ENCODE data around the gene SAMD9.
"Not testable (repeated sequence)": the region's sequence is repeated elsewhere in the genome, so short reads cannot be mapped to it uniquely, and the experiment has no call there.

The SAMD9 gene

DNA sequence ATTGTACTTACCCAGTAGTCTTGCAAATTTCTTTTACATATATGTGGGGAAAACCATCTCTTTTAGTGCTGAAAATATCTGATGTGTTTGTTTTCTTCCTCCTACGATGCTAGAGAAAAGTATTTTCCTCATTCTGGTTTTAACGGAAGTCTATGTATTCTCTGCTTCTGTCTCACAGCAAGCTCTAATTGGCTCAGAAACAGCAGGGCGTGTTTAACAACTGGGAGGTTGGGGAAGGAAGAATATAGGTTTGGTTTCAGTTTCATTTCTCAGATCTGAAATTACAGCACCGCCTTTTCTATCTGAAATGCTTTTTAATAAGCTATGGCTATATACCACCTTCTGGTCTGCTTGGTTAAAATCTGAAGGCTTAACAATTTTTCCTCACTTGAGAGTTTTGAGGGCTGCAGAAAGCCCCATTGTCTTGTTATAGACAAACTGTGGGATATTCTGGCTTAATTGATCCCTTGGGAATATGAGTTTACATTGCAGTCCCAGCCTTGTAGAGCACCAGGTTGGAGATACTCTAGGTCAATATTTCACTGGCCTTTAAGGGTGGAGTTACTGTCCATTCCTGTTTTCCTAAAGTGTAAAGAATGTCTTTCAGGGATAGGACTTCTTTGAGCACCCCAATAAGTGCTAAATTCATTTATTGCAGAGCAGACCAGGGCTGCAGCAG is at the start of gene SAMD9:
TSS of gene SAMD9 (minus strand) at position 128 of the 679 bp plus-strand sequence. CDS start 11,882 bp downstream, outside the sequence.
- peak in 8 of 56 donors; percentile 1 to 19 (median 3) for DNase-seq

- DNase-seq, result no peak
Observed at GRCh38 chr7:93165447-93165846, 47.7 kb upstream of the SAMD9 start.

DNA sequence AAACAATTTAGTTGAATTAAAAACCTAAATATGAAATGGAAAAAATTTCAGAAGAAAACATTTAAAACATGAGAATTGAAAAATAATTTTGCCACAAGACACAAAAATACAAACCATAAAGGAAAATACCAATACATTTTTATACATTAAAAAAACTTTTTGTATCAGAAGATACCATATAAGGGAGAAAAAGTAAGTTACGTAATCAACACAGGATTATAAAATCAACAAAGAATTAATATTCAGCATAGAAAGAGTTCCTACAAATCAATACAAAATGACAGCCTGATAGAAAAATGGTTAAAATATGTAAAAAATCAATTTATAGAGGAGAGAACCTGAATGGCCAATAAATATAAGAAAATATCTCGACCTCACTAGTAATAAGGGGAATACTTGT is 47.0 kb upstream of the SAMD9 start:
- no peak for DNase-seq

DNA sequence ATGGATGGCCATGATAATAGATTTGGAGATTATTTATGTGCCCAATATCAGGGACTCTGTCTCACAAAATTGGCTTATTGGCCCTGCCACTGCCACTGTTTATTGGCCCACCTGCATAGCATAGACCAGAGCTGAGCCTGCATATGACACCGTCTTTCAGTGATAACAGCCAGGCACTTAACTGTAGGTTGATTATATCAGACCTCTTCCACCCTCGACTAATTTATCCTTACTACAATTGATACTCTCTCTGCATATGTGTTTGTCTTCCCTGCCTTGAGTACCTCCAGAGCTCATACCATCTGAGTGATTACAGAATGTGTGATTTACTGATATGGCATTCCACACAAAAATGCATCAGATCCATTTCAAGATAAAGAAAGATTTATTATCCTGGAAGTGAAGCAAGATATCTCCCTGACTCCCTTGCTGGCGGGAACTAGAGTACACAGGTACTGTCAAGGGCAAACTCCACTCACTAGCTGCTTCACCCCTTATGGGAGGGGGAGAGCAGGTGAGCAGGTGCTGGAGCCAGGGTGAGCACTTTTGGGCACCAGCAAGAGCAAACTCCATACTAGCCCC is 43.5 kb upstream of the SAMD9 start:
- no peak for DNase-seq

- DNase-seq, result no peak
Observed at GRCh38 chr7:93160410-93160809, 42.6 kb upstream of the SAMD9 start.

GRCh38 chr7:93159490-93159889 is 41.7 kb upstream of the SAMD9 start:
- DNase-seq, result no peak

GRCh38 chr7:93156884-93157283 is 39.1 kb upstream of the SAMD9 start:
- no peak for DNase-seq

DNA sequence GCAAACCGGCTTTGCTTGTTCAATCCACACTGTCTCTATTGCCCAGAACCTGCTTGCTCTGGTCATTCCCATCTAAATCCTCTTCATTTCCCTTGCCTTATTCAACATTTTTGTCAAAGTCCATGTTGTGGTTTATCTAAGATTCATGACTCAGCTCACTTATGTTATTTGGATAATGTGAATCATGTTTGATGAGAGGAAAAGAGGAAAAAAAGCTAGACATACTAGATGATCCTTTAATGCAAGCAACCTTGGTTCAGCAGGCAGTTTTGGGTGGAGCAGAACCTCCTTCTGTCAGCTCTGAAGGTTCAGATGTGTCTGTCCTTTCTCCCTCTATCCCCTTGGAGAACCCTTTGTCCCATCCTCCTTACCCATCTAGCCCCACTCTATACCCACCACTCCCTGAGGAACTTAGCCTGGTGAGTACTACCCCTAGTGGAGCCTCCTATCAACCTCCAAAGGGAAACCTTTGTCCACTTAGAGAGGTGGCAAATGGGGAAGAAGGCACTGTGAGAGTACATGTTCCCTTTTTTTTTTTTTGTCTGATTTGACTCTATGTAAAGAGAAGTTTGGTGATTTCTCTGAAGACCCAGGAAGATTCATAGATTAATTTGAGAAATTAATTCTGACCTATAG is 32.5 kb upstream of the SAMD9 start:
- DNase-seq, result no peak

DNA sequence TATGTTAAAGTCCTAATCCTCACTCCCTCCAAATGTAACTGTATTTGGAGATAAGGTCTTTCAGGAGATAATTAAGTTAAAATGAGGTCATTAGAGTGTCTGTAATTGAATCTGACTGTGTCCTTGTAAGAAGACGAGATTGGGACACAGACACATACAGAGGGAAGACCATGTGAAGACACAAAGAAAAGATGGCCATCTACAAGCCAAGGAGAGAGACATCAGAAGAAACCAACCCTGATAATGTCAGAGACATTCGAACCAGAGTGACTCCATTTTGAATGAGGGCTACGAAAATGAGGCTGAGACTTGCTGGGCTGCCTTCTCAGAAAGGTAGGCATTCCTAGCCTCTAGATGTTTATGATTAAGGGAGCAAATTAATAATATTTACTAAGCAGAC is 30.9 kb upstream of the SAMD9 start:
- DNase-seq, result no peak

GRCh38 chr7:93148144-93148543 is 30.4 kb upstream of the SAMD9 start, which contains the start of gene SAMD9L:
TSS of gene SAMD9L (minus strand) at chr7:93148385. CDS start at chr7:93135971, 12,414 bp downstream.
- DNase-seq, result no peak

GRCh38 chr7:93147363-93147762 is 29.6 kb upstream of the SAMD9 start:
- DNase-seq, result peak in 8 of 56 donors; percentile 0 to 17 (median 2)

- DNase-seq, result no peak
Observed at GRCh38 chr7:93146472-93147141, 28.8 kb upstream of the SAMD9 start.

DNA sequence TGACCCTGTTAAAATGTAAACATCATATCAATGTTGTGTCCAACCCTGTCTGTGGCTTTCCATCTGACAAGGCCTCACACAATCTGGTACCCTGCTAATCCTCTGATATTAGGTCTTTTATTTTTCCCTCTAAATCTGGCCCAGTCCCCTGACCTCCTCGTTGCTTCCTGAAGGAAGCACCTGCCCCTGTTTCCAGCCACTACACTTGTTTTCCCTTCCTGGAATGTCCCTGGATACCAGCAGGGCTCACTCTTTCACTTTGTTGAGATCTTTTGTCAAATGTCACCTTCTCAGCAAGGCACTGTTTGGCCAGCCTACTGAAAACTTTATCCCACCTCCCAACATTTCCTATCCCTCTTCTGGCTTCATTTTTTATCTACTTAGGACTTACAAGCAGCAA is 28.3 kb upstream of the SAMD9 start:
- no peak for DNase-seq

GRCh38 chr7:93145354-93145753 is 27.6 kb upstream of the SAMD9 start:
- DNase-seq, result no peak

GRCh38 chr7:93142127-93142526 is 24.3 kb upstream of the SAMD9 start:
- no peak for DNase-seq

DNA sequence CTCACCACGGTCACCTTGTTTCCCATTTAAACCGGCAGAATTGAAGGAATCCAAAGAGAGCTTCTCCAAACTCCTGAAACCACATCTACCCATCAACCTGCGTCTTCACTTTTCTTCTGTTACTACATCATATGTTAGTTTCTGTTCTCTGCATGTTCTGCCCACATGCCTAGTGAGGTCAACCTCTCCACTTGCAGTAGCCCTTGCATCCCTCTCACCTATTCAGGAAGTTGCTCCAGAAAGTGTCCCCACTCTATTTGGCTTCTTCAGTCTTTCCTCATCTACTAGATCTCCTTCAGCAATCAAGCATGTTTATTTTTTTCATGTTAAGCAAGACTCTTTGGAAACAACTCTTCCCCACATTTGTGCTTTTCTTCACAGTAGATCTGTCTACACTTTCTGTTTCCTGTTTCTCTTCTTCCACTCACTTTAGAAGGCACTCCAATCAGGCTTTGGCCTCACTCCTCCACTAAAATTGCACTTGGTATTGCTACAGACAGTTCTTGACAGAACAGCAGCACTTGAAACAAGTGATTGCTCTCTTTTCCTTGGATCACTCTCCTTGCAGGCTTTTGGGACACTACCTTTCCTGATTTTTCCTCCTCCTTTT is 22.9 kb upstream of the SAMD9 start:
- DNase-seq, result no peak

- no peak for DNase-seq
Observed at GRCh38 chr7:93138576-93138975, 20.8 kb upstream of the SAMD9 start.

- DNase-seq, result no peak
Observed at GRCh38 chr7:93133005-93133404, 15.2 kb upstream of the SAMD9 start.

GRCh38 chr7:93132216-93132615 is 14.4 kb upstream of the SAMD9 start:
- DNase-seq, result no peak

DNA sequence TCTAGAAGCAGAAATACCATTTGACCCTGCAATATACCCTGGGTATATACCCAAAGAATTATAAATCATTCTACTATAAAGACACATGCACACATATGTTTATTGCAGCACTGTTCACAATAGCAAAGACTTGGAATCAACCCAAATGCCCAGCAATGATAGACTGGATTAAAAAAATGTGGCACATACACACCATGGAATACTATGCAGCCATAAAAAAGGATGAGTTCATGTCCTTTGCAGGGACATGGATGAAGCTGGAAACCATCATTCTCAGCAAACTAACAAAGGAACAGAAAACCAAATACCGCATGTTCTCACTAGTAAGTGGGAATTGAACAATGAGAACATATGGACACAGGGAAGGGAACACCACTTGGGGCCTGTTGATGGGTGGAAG is 9.2 kb upstream of the SAMD9 start:
- DNase-seq, result not testable (repeated sequence)

DNA sequence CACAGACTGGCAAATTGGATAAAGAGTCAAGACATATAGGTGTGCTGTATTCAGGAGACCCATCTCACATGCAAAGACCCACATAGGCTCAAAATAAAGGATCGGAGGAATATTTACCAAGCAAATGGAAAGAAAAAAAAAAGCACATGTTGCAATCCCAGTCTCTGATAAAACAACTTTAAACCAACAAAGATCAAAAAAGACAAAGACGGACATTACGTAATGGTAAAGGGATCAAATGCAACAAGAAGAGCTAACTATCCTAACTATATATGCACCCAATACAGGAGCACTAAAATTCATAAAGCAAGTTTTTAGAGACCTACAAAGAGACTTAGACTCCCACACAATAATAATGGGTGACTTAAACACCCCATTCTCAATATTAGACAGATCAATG is 5.8 kb upstream of the SAMD9 start:
- not testable (repeated sequence) for DNase-seq

Measured in amygdala (tissue), 56 donors.